Stimulated activated CD8-positive, alpha-beta memory T cell treated with anti-CD3 and anti-CD28 coated beads, Interleukin-4, amount 100 ng/mL, for 24 hours (primary cell): ENCODE data around the gene RYR1.
"Not testable (repeated sequence)": the region's sequence is repeated elsewhere in the genome, so short reads cannot be mapped to it uniquely, and the experiment has no call there.

Experiments
- DNase-seq: peaks from one replicate; pipeline ENCODE4 v3.0.0-alpha.2; 2020; ENCODE audit warnings: low read depth

RYR1 gene

GRCh38 chr19:38616265-38616664 lies 182.8 kb downstream of the RYR1 start:
- DNase-seq = no peak

GRCh38 chr19:38617283-38617763 lies 183.8 kb downstream of the RYR1 start:
- DNase-seq = no peak

DNA sequence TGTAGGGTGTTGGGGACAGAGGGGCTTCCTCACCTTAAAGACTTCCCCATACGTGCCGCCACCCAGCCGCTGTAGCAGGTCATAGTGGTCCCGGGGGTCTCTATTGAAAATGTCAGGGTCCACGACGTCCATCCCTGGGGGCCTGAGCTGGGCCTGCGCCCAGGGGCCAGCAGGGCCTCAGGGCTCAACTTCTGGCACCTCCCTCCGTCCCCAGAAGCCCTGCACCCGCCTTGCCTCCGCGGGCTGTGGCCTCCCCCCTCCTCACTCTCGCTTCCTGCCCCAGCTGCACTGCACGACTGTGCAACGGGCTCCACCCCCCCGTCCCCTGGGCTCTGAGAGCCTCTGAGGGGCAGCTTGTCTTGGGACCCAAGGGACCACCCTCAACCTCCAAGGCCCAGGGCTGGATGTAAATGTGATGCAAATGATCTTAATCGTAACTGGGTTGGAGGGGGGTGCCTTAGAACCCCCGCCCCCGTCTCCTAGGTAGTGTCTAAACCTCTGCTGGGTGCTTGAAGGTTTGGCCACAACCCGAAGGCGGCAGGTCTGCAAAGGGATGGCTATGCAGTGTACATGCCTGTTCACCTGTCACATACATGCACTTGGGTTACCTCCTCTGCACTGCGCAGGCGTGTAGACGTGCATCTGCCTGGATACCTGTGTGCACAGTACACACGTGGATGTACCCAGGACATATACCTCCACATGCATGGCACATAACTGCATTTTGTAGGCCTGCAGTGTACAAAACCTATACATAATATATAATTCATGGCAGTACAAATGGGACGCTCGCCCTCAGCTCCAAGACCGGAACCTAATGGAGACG lies 184.5 kb downstream of the RYR1 start, which contains the start of gene MAP4K1:
Gene MAP4K1, minus strand, starts transcription at position 190 of the 826 bp plus-strand sequence. Its CDS starts 58 bp downstream, at position 132.
- DNase-seq = peak; percentile 65

DNA sequence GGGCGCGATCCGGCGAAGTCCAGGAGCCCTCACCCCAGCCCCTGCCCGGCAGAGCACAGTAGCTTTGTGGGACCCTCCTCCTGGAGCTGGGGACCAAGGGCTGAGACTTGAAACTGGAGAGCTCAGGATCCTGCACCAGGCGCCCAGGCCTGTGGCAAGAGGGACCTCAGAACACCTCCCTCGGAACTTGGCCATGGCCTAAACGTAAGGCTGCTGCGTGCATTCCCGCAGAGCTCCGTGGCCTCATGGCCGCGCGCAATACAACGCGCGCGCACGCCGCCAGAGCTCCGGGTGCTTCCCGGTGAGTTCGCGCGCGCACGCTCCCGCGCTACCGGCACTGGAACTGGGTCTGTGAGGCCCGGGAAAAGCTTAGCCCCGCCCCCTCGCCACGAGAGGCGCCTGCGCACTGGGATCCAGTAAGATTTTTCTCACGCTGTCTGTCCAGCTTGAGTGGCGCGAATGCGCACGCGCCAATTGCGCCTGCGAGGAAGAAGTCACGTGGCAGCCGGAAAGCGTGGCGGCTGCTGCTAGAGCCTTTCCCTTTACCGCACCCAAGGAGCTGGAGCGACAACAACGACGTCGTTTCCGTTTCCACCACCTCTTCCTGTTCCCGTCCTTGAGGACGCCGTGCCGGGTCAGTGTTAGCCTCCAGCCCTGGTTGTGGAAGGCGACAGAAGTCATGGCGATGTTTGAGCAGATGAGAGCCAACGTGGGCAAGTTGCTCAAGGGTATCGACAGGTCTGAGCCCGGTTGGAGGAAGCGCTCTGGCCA lies 185.3 kb downstream of the RYR1 start, which contains the start of gene EIF3K:
Gene EIF3K, plus strand, starts transcription at position 599 of the 771 bp plus-strand sequence. Its CDS starts 81 bp downstream, at position 680.
- DNase-seq = peak; percentile 98

DNA sequence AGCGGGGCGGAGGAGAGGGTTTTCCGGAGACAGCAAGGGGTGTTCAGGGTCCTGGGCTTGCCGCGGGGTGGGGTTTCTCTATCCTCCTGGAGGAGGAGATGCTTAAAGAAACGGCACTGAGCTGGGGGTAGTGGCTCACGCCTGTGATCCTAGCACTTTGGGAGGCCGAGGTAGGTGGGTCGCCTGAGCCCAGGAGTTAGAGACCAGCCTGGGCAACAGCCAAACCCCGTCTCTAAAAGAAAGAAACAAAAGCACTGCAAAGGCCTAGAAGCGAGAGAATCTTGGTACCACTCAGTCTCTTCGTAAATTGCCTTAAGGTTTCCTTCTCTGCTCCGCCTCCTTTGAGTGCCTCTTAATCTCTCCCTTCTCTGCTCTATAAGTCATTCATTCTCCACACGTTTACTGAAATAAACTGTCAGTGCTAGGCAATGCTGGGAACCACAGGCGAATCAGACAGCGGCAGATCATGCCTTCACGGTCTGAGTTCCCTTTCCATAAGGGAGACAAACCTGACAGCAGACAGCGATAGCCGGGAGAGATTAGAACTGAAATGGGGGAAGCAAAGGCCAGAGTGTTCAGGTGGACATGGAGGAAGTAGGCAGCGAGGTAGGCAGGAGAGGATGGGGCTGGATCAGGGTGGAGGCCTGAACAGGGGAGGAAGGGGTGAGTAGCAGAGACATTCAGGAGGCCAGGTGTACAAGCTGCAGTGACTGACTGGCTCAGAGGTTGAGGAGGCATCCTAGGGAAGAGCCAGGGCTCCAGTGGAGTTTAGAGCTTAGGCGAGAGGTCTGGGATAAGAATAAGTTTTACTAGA lies 186.1 kb downstream of the RYR1 start:
- no peak for DNase-seq

- DNase-seq = no peak
Measured at GRCh38 chr19:38624822-38625221, 191.3 kb downstream of the RYR1 start.

GRCh38 chr19:38626401-38626800 lies 192.9 kb downstream of the RYR1 start:
- DNase-seq = no peak

DNA sequence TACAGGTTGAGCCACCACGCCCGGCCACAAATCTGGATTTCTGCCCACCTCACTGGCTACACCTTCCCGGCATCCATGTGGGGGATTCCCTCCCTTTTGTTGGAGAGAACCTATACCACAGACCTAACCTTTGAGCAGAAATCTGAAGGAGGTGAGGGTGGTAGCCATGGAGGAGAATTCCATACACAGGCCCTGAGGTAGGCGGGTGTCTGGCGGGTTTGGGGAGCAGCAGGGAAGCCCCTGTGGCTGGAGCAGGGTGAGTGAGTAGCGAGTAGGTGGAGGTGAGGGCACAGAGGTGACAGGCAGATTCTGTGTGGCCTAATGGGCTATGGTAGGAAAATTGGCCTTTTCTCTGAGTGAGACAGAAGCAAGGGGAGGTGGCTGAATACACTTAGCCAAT lies 196.1 kb downstream of the RYR1 start:
- no peak for DNase-seq

DNA sequence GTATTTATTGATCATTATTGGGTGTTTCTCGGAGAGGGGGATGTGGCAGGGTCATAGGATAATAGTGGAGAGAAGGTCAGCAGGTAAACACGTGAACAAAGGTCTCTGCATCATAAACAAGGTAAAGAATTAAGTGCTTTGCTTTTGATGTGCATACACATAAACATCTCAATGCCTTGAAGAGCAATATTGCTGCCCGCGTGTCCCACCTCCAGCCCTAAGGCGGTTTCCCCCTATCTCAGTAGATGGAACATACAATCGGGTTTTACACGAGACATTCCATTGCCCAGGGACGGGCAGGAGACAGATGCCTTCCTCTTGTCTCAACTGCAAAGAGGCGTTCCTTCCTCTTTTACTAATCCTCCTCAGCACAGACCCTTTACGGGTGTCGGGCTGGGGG lies 197.8 kb downstream of the RYR1 start:
- DNase-seq = not testable (repeated sequence)

GRCh38 chr19:38631811-38632475 lies 198.5 kb downstream of the RYR1 start:
- not testable (repeated sequence) for DNase-seq

DNA sequence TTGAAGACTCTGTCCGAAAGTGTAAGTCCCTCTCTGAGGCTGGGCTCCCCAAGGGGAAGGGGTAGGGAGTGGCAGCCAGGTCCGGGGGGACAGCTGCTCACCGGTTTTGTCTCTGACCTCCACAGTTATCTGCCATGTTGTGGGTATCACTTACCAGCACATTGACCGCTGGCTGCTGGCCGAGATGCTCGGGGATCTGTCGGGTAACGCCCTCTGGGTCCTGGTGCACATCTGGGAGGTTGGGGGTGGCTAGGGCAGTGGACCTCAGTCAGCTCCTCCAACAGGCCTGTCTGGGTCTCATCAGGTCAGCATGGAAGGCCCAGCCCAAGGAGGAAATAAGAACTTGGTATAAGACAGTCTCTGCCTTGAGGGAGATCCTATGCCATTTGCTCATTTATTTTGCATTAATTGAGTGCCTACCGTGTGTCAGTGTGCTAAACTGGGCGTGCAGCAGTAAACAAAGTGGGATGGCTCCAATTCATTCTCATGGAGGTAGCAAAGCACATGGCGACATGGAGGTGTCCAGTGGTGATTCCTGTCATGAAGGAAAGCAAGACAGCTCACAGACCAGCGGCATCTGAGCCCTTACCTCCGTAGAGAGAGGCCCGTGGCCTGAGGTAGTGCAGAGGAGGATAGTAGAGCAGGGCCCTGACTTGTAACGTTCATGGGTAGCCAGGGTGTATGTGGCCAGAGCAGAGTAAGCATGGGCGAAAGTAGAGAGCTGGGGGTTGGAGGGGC lies 199.2 kb downstream of the RYR1 start:
- no peak for DNase-seq

- DNase-seq = peak; percentile 50
Measured at GRCh38 chr19:38634757-38635482, 201.4 kb downstream of the RYR1 start.

DNA sequence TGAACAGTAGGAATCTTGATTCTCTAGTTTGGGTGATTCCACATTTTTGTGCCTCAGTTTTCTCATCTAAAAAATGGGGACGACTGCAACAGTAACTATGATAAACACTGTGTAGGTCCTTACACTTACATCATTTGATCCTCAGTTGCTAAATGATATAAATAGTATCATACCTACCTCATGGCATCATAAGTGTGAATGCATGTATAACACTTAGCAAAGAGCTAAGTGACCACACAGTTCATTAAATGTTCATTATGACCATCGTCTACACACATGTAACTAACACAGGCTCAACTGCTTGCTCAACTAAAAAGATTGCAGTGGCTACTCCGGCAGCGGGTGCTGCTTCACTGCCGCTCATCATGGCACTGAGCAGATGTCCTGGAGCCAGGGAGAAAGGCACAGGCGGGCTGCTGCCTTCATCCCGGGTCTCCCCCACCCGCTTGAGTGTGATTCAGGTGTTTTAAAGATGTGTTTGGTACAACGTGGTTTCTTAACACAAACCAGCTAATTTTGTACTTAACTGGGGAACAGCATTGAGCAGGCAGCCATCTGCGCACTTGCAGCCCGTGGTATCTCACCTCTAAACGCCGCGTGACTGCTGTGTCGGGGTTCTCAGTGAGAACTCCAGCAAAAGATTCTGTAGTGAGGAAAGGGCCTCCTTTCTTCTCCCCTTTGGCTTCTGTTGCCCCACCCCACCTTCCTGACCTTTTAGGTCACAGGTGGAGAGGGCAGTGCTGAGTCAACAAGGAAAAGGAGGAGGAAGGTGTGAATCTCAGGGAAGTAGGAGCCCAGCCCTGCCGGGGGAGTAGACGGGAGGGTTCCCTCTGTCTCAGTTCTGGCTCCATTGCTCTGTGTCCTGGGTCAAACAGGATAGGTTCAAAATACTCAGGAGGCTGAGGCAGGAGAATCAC lies 202.2 kb downstream of the RYR1 start:
- DNase-seq = no peak
